Left cardiac atrium (tissue), 4 donors: ENCODE measurements around the gene ACO1. TPM values are rescaled to one million over a fixed set of nuclear protein-coding genes. Genes with fewer than 3 reads are reported as not detected.
"Not testable (repeated sequence)": the region's sequence is repeated elsewhere in the genome, so short reads cannot be mapped to it uniquely, and the experiment has no call there.

ENCODE experiments used
- ATAC-seq, 2 donors: fragments of 200-7000 bp; cut with Tn5 transposase; one replicate each; pipeline ENCODE4 v1.9.1; 2020; ENCODE audit warnings: mild to moderate bottlenecking in 2 of 2, moderate library complexity in 2 of 2
- DNase-seq: peaks from one replicate; pipeline ENCODE4 v3.0.0-alpha.2; 2020
- intact Hi-C, 2 donors: fragments of 100-400 bp; cut with DNase I; formaldehyde crosslinking; loops; one replicate each; pipeline versions ENCODE4 v1.14.1 to v1.15.1; 2022 to 2023
- long read RNA-seq: library from polyadenylated mRNA; unstranded; transcript quantifications from one replicate; pipeline ENCODE4 v2.0.0, GENCODE V29; 2021
- total RNA-seq, 2 donors: library from RNA; stranded (reverse); fragmentation: NEBNext Ultra II Directional; extraction: Animal tissue kit (Norgen Biotek cat#: 25700); gene quantifications; one replicate each; pipeline ENCODE4 v1.2.1, GENCODE V29; 2021
- donor health status: DM: no; HTN: yes; CAD: no.
- donor health status: DM: no; HTN: yes; CAD: no; lungs with severe emphysema.
- donor health status: DM: yes; HTN: yes; CAD: no.
- donor health status: Dilated cardiomyopathy.

ACO1 gene
- total RNA-seq: 10 to 100 TPM; 59.6 to 62.0 TPM
- long read RNA-seq, full-length matches to known transcripts: 155 of 173 reads
- long read RNA-seq, partial matches to known transcripts: 12 of 173 reads
- long read RNA-seq, other reads (novel, unspliced or antisense): 6 of 173 reads

DNA sequence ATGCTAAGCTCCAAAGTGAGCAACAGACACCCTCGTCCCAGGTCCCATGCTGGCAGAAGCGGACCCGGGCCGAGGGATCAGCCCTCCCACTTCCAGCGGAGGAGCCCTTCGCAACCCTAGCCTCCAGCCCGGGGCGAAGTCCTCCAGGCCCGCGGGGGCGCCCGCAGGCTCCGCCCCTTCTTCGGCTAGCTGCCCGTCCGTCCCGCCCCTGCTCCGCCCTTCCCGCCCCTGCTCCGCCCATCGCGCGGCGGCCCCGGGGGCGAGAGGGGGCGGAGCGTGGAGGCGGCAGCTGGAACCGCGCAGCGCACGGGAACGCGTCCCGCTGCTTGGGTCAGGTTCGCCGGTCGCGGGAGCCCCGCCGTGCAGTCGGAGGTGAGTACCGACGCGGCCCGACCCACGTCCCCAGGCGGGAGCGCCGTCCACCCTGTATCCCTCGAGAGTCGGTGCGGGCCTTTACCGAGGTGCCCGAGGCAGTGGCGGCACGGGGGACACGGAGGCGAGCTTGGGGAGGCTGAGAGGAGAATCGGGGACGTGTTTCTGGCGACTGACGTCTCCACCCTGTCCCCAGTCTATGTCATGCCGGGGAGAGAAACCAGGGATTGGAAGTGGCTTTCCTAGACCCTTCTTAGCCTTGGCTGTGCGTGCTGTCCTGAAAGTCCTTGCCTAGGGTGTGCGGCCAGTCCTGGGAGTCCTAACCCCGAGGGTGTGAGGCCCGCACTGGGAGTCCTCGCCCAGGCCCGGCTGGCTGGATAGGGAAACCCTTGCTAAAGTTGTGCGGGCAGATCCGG is at the start of gene ACO1:
TSS of gene ACO1 (plus strand) at position 280 of the 788 bp plus-strand sequence. CDS start 20,864 bp downstream, outside the sequence.
- ATAC-seq (peak; percentile 97 to 99), DNase-seq (peak; percentile 93)
- intact Hi-C loops: loop anchor here in 1 of 2 donors (5.0 kb wide), 1 partner anchor 43 kb away; no protein-coding TSS in a partner anchor

- intact Hi-C loops: no loop called here
These were observed 49.2 kb upstream of the ACO1 start for GRCh38 chr9:32334916-32335895.

GRCh38 chr9:32339424-32339823 is 45.0 kb upstream of the ACO1 start:
- intact Hi-C loops: no loop called here
- ATAC-seq (no peak), DNase-seq (no peak)

More at GRCh38 chr9:32334916-32335895, 49.2 kb upstream of the ACO1 start:
- DNase-seq (no peak), ATAC-seq (no peak)

- ATAC-seq (no peak), DNase-seq (no peak)
- intact Hi-C loops: no loop called here
These were observed 44.1 kb upstream of the ACO1 start for GRCh38 chr9:32340361-32340760.

- no peak for DNase-seq
- ATAC-seq: no peak
- intact Hi-C loops: no loop called here
These were observed 39.8 kb upstream of the ACO1 start for GRCh38 chr9:32344551-32345182.

GRCh38 chr9:32345243-32345642 is 39.2 kb upstream of the ACO1 start:
- intact Hi-C loops: no loop called here
- DNase-seq: no peak
- no peak for ATAC-seq

- ATAC-seq (no peak), DNase-seq (no peak)
- intact Hi-C loops: no loop called here
These were observed 36.9 kb upstream of the ACO1 start for GRCh38 chr9:32347571-32347970.

- ATAC-seq (no peak), DNase-seq (no peak)
- intact Hi-C loops: no loop called here
These were observed 36.2 kb upstream of the ACO1 start for GRCh38 chr9:32348106-32348695.

DNA sequence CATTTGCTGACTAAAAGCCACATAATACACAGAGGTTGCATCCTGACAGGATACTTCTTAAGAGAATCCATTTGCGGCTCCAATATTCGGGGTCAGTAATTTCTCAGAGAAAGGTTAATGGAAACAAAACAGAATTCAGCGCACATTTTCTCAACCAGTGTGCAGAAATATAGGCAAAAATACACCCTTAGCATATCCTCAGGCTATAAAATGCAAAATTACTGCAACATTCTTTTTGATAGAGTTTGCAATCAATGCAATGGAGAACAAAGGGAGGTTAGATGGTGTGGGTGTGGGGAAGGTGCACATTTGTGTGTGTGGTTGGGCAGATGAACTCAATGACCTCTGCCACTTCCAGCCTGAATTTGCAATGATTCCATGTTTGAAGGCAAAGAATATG is 35.4 kb upstream of the ACO1 start:
- no peak for ATAC-seq
- intact Hi-C loops: no loop called here

GRCh38 chr9:32350682-32351081 is 33.8 kb upstream of the ACO1 start:
- intact Hi-C loops: no loop called here
- DNase-seq (no peak), ATAC-seq (no peak)

More for the DNA sequence above, 35.4 kb upstream of the ACO1 start:
- no peak for DNase-seq

DNA sequence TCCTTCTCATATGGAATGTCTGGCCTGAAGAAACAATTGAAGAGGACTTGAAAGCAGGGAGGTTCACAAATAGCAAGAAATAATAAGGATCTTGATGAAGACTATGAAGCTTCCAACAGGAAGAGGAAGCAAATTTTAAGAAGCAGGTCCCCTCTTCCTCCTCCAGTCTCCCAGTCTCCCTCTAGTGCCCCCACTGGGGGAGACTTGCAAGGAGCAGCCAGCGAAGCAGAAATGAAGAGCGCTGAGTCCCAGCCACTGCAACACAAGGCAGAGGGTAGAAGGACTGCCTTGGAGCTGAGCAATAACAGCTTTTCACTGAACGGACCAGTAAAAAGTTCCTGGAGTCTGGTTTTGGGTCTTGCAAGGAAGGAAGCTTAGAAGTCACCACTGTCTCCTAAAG is 32.6 kb upstream of the ACO1 start:
- intact Hi-C loops: no loop called here
- DNase-seq: no peak
- no peak for ATAC-seq

- ATAC-seq, intact Hi-C loops: not testable (repeated sequence)
These were observed 31.0 kb upstream of the ACO1 start for GRCh38 chr9:32353476-32353875.

DNA sequence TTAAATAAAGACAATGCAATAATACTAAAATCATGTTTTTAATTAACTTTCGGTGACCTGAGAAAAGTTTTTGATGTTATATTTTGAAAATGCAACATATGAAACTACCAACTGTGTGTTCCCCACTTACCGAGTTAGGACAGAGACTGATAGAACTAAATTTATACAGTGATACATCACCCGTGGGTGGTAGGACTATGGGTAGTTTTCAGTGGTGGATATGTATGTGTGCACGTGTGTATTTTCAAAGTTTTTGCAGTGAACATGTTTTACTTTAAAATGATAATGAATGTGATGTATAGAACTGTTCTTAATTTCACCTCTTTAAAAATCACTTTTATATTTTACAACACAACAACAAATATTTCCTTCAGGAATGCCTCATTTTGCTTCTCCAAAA is 25.0 kb upstream of the ACO1 start:
- no peak for ATAC-seq
- DNase-seq: no peak
- intact Hi-C loops: no loop called here

More at GRCh38 chr9:32353476-32353875, 31.0 kb upstream of the ACO1 start:
- DNase-seq: not testable (repeated sequence)

DNA sequence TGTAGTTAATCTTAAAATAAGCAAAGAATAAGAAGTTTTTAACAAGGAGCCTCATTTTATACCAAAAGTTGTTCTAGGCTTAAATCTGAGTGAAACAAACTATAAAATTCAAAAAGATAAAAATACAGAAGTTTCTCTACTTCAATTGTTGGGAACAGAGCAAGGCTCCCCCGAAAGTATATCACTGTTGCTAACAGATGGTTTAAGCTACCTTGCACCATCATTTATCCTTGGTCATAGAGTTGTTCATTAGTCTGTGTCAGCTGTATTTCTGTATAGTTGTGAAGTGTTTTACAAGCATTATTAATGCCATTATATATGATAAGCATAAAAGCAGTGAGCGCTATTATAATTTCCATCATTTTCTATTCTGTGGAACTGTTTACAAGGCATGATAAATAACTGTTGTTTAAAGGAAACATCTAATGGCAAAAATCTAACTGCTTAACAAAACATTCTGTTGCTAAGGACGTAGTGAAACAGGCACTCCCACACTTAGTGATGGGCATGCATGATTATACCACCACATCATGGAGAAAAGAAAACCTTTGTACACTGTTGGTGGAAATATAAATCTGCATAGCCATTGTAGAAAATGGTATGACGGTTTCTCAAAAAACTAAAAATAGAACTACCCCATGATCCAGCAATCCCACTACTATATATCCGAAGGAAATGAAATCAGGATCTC is 23.3 kb upstream of the ACO1 start:
- ATAC-seq (no peak), DNase-seq (no peak)
- intact Hi-C loops: no loop called here

DNA sequence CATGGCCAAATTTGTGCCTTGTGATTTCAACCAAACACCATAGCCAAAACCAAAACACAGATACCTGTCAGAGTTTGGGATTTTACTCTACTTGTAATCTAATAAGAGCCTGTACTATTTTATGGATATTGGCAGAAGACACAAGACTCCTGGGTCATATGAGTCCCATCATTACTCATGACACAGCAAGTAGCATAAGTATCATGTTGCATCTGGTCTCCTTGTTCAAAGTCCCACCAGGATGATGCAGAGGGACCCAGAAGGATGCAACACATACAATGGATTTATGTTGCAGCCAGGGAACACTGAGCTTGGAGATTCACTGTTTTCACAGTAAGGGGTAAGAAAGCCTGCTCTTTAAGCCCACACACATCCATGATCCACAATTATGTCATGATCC is 13.2 kb upstream of the ACO1 start:
- DNase-seq (no peak), ATAC-seq (no peak)
- intact Hi-C loops: no loop called here

- ATAC-seq (no peak), DNase-seq (no peak)
- intact Hi-C loops: no loop called here
These were observed 12.8 kb upstream of the ACO1 start for GRCh38 chr9:32371679-32372078.

- intact Hi-C loops: no loop called here
- DNase-seq (no peak), ATAC-seq (no peak)
These were observed 8.2 kb upstream of the ACO1 start for GRCh38 chr9:32376285-32376684.

DNA sequence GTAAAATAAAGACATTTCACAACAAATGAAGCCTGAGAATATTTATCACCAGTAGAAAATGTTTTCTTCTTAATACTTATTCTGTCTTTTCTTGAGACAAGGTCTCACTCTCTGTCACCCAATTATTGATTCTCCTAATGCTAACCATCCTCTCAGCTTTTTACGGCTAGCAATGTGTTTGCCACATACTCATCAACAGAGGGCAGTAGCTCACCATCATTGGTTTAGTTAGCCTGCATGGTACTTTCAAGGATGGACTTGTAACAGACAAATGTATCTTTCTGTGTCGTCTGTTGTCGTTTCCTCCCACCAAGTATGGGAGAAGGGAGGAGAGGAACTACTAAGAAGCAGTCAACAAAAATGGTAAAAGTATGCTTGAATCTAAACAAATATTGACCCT is 5.9 kb upstream of the ACO1 start:
- no peak for DNase-seq
- intact Hi-C loops: loop anchor here (1.0 to 2.0 kb wide), 3 partner anchors 52 to 200 kb away; no protein-coding TSS in a partner anchor
- peak; percentile 80 to 92 for ATAC-seq
